NCI-H1930 (cell line): ENCODE data around the gene CCNJL.

Source experiments
- DNase-seq, 2 experiments: peaks; one replicate each; lab custom pipeline; 2025; lab: John Stamatoyannopoulos, UW

The CCNJL gene

DNA sequence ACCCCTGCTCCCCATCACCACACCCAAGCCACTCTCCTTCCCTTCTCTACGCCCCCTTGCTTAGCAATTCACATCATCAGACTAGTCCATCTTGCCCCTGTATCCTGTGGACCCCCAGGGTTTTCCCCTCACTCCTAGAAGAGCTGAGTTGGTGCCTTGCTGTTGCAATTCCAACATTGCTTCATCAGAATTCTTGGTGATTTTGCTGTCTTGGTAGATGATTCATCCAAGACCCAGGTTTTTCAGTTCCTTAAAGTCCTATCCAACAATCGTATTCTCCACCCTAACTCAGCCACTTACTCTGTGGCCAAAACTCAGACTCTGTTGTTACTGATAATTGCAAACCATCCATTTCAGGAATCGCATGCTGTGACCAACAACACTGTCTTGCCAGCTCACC, 21.4 kb upstream of the CCNJL start:
- DNase-seq, result no peak

DNA sequence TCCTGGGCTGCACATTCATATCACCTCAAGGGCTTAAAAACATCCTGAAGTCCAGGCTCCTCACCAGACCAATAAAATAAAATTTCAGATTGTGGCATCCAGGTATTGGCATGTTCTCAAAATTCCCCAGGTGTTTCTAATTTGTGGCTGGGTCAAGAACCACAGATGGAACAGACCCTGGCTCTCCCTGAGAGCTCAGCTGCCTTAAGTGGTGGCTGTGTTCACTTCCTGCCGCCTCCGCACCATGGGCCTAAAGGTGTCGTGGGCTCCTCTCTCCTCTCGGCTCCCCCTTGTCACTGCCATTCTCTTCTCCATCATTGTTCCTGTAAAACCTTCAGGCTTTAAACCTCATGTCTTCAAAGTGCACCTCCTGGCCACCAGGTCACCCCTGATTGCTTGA, 17.8 kb upstream of the CCNJL start:
- no peak for DNase-seq

DNA sequence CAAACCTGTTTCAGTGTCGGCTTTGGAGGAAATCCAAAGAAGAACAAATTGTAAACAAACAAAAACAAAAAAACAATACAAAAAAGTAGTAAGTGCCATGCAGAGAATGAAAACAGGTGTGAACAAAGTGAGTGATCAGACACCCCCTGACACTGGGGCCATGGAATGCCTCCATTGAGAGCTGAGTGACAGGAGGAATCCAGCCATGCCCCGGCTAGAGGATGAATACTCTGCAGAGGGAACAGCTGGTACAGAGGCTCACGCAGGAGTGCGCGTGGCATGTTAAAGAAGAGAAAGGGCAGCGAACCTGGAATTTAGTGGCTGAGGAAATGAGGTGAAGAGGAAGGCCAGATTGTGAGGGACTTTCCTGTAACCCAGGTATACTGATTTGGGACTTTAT, 15.5 kb upstream of the CCNJL start:
- DNase-seq, result no peak

DNA sequence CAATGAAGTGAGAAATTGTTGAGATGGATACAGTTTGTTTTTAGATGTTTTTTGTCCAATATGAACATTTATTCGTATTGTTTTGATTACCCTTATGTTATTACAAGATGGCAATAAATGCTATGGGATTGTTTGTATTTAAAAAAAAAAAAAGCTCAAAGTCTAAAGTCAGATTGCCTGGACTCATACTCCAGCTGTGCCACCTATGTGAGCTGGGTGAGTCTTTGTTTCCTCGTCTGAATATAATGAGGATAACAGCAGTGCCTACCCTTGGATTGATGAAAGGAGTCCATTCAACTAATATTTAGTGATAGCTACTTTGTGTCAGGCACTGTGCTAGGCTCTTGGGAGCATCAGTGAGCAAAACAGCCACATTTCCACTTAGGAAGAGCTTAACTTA, 14.6 kb upstream of the CCNJL start:
- no peak for DNase-seq

GRCh38 chr5:160325716-160326115, 13.4 kb upstream of the CCNJL start:
- no peak for DNase-seq

DNA sequence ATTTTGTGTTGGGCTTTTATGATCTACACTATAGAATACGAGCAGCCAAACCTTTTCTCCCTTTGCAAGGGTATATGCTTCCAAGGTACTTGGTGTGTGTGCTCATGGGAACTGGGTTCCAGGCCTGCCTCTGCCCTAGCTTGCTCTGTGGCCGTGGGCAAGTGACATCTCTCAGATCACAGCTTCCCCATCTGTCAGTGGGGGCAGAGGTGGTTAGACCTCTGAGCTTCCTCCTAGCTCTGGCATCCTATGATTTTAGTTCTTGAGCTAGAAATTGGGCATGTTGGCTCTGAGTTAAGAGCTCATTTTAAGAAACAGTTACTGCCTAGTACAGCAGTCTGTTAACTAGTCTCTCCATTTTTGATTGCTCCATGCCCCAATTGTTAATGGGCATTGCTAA, 12.5 kb upstream of the CCNJL start:
- no peak for DNase-seq

- no peak for DNase-seq
Observed at GRCh38 chr5:160318409-160318808, 6.0 kb upstream of the CCNJL start.

DNA sequence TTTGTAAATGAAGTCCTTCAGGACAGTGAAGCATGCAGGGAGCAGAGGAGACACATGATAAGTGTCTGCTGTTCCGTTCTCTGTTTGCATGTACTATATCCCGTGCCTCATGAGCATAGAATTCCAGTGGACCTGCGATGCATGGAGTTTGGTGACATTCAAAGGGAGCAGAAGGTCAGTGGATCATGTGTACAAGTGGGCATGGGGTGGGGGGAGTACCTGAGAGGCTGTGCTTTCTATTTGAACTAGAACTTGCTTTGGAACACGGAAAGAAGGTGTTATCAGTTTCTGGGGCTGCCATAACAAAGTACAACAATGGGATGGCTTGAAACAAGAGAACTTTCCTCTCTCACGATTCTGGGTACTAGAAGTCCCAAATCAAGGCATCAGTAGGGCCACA, 5.1 kb upstream of the CCNJL start:
- no peak for DNase-seq

DNA sequence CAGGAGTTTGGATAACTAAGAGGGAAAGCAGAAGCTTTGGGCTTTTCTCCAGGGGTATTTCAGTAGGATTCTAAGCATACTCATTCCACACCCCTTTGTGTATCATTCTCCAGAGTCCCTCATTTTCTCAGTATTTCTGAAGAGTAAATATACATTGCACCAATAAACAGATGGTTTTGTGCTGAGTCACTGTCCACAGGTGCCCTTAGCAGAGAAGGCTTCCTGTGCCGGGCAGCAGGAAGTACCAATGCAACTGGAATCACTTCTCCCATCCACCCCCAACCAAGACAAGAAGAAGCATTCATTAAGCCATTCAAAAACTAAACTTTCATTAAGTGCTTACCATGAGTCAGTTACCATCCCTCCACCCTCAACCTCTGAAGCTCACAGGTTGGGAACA, 3.6 kb upstream of the CCNJL start:
- peak in 1 of 2 experiments; percentile 40 for DNase-seq

GRCh38 chr5:160312960-160313727, 780 bp upstream of the CCNJL start:
- DNase-seq, result peak in 1 of 2 experiments; percentile 2

DNA sequence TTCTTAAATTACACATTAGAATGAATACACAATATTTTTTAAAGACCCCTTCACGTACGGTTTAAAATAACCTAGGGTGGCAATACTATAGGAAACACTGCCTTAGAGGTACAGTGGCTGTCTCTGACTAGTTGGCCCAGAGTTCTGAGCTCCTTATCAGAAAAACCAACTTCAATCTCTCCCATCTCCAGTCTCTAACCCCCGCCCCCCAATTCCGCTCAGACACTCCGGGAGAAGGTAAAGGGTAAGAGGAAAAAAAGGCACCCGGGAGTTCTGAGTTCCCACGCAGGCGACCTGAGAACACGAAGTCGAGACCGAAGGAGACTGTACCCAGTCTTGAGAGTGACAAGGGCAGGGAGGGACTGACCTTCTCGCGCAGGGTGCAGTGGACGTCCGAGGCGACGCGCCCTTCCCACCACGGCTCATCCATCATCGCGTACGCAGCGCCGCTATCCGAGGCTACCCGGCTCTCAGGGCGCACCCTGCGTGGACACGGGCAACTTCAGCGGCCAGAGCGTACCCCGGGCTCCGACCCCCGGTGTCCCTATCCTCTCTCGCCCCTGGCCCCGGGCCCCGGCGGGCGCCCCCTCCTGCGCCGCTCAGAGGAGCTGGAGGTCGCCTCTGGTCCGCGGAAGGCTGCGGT, 752 bp downstream of the CCNJL start:
- DNase-seq, result no peak

GRCh38 chr5:160310552-160311295, 1.6 kb downstream of the CCNJL start:
- no peak for DNase-seq

DNA sequence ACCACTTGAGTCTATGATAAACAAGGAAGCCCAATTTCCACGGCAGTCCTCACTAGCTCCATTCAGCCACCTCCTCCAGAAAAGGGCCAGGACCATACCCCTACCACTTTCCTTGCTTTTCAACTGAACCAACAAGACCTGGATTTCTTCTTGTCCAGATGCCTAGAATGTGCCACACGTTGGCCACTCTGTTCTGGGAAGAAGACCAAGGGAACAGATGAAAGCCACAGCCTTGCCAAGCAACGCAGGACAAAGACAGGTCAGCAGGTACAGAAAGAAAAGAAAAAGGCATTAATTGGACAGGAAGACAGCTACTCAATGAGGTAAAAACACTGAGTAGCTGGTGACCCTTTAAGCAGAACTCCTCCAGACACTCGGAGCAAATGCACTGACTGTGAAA, 2.2 kb downstream of the CCNJL start:
- no peak for DNase-seq

- no peak for DNase-seq
Observed at GRCh38 chr5:160306696-160307095, 5.7 kb downstream of the CCNJL start.

GRCh38 chr5:160305319-160305718, 7.0 kb downstream of the CCNJL start:
- DNase-seq, result no peak

DNA sequence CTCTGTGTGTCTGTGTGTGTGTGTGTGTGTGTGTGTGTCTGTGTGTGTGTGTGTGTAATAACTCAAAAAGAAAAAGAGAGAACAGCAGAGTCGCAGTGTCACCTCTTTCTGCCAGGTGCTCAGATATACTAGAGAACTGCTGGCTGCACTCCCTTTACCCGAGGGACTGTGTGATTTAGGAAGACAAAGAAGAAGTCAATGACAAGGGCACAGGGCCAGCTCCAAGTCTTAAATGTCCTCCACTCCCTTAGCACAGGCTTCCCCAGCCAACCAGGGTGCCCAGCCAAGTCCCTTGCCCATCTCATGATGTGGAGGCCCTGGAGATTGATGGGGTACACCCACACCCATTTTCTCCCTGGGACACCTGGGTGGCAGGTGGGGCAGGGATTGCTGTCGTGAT, 8.7 kb downstream of the CCNJL start:
- DNase-seq, result no peak

DNA sequence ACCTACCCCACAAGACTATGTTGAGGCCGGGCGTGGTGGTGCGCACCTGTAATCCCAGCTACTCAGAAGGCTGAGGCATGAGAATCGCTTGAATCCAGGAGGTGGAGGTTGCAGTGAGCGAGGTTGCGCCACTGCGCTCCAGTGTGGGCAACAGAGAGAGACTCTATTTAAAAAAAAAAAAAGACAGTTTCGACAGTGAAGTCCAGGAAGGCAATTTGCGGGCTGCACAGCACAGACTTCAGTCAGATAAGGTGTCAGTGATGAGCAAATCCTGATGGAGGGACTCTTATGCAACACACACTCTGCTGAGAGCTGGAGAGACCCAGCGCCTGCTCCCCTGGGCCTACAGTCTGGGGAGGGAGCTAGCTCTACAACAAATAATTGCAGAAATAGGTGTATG, 14.2 kb downstream of the CCNJL start:
- DNase-seq, result no peak

- DNase-seq, result no peak
Observed at GRCh38 chr5:160297776-160298175, 14.6 kb downstream of the CCNJL start.

DNA sequence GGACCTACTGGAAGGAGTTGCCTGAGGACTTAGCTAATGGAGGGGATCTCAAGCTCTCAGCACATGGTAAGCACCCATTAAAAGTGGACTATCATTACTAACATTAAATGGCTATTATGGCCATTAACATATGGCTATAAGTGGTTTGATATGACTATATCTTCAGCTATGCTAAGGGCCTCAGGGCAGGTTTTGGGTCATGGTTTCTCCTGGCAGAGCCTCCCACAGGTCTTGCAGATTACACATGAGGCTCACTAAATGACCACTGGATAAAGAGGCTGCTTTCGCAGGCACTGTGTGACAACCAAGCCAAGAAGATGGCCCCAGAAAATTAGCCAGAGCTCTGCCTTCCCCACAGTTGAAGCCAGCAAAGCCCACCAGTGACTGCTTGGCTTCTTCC, 15.4 kb downstream of the CCNJL start:
- no peak for DNase-seq

DNA sequence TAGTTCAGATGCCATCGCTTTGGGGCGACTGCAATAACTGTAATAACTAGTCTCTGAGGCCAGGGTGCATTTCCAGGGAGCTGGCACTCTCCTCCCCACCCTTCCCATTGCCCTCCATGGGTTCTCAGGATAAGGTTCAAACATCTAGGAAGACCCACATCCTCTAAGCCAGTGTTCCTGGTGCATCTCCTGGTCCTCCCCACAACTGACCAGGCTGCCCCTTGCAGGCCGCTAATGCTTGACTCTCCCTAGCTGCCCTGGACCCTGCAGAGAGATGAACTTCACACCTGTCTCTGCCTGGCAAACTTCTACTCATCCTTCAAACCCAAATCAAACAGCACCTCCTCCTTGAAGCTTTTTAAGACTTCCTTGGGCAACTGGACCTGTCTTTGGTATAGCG, 15.9 kb downstream of the CCNJL start:
- no peak for DNase-seq

- DNase-seq, result no peak
Observed at GRCh38 chr5:160293901-160294561, 18.3 kb downstream of the CCNJL start.

GRCh38 chr5:160293386-160293785, 19.0 kb downstream of the CCNJL start:
- DNase-seq, result no peak

DNA sequence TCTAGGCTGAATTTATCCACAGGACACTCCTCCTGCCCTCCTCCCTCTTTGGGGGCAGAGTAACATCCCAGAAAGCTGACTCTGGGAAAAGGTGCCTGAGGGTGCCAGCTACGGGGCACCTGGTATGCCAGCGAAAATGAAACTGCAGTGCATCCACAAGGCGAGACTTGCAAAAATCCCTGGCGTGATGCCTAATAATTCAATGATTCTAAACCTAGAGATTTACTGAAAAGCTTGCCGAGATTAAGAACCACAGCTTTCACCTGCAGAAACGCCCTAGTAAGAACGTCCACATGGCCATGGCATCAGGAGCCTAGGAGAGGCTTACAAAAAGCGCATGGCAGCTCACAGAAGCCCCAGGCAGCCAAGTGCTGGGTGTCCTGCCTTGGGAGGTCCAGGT, 20.9 kb downstream of the CCNJL start:
- no peak for DNase-seq
